DLD1 (cell line): ENCODE measurements around the gene KRT72.

Experiments used
- in situ Hi-C: cut with HindIII; loops from 2 replicates; pipeline ENCODE4 v1.10.0; 2017; ENCODE audit warnings: low sequenced_read_pairs

Gene KRT72

DNA sequence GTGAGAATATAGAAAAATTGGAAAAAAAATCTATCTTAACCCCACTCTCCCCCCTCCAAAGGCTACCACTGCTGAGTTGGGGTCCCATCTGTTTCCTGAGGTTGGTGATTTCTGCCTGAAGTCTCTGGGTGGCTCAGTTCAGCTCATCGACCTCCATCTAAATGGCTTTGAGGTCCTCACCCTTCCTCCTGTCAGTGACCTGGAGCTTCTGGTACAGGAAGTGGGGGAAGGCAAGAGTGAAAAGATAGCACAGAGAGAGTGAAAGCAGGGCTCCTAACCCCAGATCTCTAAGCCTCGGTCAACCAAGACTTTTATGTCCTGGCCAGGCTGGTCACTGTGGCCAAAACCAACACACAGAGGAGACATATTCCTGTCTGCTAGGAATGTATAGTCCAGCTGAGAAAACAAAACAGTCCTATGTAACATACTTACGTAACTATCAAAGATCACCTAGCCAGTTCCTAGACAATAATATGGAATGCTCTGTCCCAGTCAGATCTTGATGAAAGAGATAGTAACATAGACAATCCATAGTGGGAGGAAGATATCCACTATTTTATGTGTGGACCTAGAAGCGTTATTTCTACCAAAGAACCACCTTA is 29.4 kb upstream of the KRT72 start:
- in situ Hi-C loops, result no loop called here

DNA sequence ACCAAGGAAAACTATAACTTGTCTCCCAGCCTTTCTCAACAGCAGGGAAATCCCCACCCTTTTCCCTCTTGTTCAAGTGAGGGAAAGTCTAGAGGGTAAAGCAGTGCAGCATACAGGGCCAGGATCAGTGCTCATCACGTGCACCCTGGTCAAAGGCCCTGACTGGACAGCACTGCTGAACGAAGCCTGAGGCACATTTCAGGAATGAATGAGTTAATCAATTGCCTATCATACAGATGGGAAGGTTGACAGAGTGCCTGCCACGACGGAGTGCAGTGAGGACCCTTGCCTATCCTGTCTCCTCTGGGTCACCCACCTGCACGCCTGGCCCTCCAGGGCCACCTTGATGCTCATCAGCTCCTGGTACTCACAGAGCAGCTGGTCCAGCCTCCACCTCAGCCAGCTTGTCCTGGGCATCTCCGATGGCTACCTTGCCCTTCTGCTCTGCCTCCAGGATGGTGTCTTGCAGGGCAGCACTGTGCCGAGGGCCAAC is 28.8 kb upstream of the KRT72 start:
- in situ Hi-C loops, result no loop called here

DNA sequence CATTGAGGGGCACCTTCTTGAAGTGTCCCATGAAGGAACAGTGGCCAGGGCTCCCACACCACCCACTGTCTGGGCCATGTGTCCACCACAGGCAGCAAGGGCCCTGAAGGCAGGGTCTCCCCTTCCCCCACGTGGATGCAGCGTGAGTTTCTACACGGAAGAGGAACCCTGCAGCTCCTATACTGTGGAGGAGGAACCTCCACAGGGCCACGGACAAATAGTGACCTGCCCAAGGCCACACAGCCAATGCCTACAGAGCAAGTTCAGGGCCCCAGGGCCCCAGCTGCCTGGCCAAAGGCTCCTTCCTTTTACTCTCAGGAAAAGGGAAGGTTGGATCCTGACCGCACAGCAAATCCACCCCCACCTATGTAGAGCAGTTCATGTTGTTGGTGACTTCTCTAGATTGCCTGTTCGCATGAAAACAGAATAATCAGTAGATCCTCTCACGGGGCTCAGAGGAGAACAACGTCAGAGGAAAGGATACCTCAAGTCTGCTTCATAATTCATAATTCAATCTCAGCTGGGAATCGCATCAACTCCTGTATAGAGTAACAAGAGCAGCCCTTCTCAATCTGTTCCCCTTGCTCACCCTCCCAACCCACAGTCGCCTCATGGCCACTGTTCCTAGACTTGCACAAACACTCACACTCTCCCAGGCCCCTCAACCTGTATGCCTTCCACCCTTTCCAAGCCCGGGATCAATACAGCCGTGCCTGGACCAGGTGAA is 28.2 kb upstream of the KRT72 start:
- in situ Hi-C loops, result no loop called here

DNA sequence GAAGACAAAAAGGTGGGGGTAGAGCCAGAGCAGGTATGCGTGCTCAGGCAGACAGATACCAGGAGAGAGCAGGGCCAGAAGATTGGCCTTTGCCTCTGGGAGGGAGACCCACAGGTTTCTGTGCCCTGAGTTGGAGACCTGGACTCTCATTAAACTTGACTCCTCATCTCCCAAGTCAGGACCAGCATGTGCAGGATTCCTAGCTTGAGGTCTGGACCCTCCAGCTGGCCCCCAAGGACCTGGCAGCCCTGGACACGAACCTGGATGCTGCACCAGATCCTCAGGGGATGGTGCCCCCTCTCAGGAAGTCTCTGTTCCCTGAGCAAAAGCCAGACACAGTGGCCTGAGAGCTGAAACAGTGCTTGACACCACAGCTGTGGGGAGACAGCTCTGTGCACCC is 27.6 kb upstream of the KRT72 start:
- in situ Hi-C loops, result no loop called here

DNA sequence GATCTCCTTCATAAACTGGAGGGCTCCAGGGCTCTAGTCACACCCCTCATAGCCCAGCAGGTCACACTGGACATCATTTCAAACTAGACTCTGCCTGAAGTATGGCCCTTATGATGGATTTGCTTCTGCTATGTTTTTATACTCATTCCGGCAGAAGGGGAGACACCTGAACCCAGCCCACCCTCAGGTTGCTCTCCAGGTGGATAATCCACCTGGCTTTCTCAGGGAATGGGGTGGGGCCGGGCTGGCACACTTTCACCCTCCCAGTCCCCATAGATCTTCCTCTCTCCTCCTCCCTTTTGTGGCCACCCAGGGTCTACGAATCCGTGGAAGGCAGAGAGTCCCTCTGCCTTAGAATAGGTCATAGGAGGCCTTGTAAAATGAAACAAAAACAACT is 26.8 kb upstream of the KRT72 start:
- in situ Hi-C loops, result no loop called here

DNA sequence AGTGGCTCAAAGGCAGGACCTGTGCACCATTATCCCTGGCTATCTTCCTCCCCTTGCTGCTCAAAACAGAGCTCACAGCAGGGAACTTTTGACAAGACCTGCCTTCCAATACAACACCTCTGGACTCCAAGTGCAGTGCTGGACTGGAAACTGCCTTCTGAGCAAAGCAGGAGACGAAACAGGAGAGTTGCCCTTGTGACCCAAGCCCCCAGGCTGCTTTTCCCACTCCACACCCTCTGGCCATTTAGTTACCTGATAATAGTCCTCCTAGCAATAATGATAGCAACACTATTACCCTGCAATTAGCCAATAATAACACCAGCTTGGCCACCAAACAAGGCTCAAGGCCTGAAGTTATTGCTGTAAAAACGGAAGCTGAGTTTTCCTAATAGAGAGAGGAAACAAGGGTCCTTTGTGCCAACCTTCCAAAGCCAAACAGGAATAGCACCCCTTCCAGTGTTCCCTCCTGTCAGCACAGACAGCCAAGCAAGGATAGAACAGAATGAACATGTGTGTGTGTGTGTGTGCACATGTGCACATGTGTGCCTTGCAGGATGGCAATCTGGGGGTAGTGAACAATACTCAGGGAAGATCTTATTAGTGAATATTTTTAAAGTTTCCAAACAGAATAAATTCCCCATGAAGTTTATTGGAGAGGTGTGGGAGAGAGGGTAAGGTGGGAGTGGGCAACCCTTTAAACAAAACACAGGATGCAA is 26.3 kb upstream of the KRT72 start:
- in situ Hi-C loops, result no loop called here

DNA sequence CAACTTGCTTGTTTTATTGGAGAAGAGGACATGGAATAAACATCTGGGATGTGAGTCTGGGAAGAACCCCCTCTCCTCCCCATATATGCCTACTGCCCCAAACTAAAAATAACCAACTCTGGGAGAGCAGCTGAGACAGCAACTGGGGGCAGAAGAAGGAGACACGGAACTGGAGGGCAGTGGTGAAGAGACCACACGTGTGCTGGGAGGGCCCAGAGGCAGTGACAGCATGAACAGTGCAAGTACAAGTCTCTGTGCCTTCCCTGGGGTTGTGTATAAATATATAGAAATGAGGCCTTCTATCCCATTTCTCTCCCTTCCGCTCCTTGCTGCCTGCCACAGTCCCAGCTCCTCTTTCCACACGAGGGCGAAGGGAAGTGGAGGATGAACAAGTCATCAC is 21.1 kb upstream of the KRT72 start:
- in situ Hi-C loops, result no loop called here

DNA sequence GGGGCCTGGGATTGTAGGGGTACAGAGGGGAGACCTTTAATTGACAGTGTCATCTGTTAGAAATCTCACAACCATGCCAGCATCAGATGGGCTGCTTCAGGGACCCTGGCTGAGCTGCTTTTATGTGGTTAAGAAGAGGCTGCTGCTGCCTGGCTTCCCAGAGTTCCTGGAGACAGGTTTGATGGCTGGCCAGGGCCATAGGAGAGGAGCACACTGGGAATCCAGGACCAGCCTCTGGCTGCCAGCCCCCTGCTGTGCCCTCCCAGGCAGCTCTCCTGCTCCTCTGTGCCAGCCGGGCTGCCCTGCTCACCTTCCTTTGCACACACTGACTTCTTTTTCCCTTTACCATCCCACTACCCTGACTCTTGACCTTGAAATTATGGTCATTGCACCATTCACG is 17.6 kb upstream of the KRT72 start:
- in situ Hi-C loops, result no loop called here

DNA sequence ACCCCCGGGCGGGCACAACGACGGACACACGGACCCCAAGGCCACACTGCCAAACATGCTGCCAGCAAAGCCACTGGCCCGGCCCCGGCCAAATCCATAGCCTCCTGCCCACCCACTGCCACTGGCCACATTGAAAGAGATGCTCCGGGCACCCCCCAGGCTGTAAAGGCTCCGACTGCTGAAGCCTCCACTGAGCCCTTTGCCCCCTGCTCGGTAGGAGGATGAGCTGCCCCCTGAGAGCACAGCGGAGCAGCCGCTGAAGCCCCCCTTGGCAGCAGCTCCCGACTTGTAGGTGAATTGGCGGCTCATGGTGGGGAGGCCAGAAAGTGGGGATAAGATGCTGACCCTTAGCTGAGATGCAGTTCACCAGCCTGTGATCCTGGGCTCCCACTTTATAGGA is 17.0 kb upstream of the KRT72 start, which contains the start of gene KRT73:
KRT73 (minus strand) TSS at position 344 of the 400 bp plus-strand sequence; CDS start at position 309, 35 bp downstream.
- in situ Hi-C loops, result no loop called here

DNA sequence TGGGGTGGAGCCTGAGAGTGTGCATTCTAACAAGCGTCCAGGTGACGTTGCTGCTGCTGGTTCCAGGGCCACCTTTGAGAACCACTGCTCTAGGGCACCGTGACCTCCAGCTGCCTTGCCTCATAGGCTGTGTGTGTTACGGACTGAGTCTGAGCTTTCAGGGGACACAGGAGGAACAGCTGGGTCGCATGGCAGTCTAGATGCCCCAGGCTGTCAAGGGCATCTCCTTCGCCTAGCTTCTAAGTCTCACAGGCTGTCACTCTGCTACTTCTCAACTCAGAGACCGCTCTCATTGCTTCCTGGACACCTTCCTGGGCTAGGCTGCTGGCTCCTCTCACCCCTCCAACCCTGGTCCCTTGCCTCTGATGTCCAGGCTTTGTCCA is 16.1 kb upstream of the KRT72 start:
- in situ Hi-C loops, result no loop called here

DNA sequence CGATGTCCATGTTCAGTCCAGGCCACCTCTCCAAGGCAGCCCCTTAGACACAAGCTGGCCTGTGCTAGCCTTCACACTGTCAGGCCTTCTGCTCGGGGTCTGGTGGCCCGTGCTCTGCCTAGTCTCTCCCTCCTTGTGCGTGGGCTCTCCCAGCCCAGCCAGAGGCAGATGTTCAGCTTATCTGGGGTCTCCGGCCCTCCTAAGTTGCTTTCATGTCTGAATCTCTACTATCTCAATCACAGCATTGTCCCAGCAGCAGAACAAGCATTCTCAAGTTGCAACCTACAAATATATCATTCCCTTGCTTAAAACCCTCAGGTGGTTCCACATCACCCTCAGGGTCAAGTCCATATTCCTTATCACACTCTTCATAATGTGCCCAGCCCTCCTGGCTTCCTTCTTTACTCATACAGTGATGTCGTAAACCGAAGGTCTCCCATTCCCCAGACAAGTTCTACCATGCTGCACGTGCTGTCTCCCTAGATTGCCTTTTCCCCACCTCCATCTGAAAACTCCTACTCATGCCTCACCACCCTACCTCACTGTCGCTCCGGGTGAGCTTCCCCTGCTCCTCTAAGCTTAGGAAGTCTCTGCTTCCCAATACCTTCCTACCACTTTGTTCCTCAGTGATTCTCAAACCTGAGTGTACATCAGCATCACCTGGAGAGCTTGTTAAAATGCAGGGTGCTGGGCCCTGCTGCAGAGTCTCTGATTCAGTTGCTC is 15.6 kb upstream of the KRT72 start:
- in situ Hi-C loops, result no loop called here

DNA sequence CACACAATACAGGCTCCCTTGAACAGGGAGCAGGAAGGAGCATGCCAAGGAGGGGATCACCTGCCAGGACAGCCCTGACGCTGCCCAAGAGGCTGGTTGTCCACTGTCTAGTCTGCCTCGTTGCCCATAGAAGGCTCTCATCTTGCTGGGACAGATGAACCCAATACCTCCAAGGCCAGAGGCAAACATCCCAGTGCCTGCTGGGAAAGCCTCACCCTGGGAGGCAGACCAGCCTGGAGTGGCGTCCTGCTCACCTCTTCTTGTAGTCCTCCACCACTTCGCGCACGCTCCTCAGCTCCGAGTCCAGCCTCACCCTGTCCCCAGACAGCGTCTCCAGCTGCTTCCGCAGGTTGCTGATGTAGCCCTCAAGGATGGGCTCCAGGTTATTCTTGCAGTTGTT is 14.6 kb upstream of the KRT72 start:
- in situ Hi-C loops, result no loop called here

DNA sequence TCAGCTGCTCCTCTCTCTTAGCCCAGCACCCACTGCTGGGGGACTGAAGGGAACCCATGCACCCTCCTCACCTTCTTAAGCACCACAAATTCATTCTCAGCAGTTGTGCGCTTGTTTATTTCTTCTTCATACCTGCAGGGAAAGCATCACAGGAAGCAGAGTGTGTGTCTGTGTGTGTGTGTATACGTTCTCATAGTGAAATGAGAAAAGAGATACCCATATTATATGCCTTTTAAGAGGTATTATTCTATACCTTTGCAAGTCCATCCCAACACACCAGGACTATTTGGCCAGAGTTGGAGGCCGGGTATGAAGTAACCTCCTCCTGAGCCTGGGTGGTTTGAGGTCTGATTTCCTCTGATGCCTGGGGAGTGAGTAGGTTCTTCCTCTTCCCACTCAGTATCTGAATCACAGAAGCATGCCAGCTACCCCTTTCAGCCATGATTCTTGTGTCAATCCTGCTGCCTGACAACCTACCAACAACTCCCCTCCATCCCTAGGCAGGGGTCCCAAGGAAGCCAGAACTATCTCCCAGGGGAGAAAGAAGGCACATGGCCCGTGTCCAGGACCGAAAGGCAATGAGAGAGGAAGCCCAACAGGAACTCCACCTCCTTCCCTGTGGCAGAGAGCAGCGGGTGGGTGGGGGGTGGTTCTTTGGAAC is 14.1 kb upstream of the KRT72 start:
- in situ Hi-C loops, result no loop called here

DNA sequence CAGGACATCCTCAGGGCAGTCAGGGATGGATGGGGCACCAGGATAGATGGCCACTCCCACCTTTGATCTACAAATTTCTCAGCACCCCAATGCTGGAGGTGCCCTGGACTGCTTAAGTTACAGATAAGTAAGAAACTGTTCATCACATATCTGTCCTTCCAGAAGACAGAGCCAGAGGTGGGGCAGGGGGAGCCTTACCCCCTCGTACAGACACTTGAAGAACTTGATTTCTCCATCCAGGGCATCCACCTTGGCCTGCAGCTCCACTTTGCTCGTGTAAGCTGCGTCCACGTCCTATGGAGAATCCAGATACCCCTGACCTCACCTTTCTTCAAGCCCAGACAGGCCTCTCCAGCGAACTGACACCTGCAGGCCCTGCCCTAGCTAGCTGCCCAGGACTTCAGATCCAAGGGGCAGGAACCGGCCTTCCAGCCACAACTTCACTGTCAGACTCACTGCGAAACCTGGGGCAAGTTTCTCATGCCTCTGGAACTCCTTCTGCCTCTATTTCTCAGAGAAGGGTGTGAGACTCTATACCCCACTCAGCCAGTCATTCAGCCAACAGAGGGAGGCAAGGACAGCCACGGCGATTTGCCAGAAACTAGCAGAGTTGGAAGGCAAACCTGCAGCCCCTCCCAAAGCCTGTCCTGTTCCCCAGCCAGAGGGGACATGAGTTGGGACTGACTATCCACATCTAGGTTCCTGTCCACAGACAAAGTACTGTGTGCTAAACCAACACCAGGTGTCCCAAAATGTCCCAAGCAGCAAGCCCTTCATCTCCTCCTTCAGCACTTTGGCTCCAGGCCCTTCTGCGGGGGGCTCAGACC is 13.3 kb upstream of the KRT72 start:
- in situ Hi-C loops, result no loop called here

DNA sequence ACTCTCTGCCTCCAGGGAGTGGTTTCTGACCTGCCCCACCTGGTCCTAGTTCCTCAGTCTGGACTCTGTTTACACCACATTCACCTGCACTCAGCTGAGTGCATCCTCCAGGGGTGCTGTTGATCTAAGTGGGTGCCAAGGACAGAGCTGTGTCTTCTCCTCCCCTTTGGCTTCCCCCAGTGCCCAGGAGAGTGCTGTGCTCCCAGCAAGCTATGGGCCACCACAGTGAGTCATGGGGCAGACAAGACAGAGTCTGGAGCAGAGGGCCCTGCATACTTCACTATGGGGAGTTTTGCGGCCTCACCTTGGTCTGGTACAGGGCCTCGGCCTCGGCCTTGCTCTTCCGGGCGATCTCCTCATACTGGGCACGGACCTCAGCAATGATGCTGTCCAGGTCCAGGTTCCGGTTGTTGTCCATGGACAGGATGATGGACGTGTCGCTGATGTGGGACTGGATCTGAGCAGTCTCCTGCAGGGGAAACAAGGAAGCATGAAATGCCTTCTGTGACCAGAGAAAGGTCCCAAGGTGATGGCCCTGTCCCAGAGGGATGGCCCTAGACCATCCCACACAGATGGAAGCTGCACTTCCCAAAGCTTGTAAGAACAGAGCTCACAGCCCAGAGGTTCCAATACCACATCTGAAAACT is 12.2 kb upstream of the KRT72 start:
- in situ Hi-C loops, result no loop called here

DNA sequence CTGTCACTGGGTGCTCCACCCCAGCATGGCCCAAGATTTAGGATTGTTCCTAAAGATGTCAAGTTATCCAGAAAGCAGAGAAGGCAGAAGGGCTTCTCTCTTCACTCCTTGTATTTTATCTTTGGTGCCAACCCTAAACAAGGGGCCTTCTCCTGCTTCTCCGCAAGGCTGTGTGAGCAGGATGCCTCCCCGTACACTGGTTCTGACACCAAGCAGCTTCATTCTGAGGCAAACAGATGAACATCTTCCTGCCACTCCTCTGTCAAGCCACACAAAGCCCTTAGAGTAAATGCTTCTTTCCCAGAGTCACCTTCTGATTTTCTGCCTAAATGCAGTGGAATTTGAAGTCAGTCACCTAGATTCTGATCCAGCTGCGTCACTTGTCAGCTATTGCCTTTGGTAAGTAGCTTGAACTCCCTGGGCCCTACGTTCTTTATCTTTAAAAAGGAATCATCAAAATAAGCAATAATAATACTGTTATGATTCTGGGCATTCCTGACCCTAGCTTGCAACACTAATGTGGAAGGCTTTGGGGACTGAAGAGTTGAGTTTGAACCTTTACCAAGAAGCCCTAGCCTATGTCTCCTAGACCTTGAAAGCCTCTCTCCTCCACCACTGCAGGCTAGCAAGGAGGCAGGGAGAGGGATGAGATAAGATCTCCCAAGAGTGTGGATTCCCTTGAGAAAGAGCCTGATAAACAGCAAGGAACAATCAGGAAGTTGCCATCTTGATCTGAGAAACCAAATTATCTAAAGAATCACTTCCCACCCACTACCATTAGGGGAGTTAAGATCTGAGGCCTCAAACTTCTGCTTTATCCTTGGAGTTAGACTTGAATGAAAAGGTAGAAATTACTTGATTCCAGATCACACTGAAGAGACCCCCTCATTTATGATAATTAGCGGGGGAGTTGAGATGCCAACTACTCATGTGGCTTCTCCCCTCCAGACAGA is 11.4 kb upstream of the KRT72 start:
- in situ Hi-C loops, result no loop called here

DNA sequence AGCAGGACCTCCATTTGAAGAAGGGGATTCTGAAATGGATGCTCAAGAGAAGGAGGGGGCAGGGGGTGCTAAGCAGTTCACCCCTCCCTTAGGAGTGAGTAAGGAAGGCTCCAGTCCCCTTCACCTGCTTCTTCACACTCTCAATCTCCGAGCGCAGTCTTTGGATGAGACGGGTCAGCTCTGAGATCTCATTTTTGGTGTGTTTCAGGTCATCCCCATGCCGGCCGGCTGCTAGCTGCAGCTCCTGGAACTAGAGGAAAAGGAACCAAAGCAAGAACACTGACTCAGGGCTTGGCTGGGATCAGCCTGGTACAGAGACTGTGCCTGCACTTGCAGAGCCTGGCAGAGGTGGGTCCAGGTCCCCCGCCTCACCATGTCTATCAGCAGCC is 9.8 kb upstream of the KRT72 start:
- in situ Hi-C loops, result no loop called here

DNA sequence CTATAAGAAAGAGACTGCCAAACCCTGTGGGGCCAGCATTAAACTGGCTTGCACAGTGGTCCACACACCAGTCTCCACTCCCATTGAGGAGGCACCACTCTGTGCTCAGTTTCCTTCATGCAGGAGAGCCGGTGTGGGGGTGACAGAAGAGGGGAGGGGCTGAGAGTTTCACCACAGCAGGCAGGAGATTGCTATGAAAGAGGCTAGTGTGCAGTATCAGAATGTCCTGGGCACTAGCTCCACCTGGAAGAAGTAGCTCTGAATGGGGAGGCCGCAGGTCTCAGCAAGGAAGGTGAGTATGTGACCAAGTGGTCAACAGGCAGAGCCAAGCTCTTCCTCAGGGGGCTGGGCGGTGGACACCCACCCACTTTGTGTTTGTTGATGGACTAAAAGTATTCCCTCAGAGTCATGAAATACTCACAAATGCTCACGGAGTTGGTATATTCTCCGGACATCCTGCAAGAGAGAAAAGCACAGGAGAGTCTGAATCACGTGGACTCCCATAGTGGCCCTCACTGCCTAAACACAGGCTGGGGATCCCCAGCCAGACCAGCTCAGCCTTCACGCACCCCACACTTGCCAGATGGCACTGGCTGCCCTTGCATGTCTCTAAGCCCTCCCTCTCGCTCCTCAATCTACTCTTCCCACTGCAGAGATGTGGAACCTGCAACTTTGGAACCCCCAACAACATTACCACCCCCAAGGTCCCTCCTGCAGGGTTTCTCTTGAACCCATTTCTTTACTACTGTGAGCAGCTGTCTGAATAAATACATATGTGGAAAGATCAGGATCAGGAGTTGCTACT is 7.8 kb upstream of the KRT72 start:
- in situ Hi-C loops, result no loop called here
